Common myeloid progenitor, CD34-positive (primary cell): ENCODE measurements around the gene AGAP1.

Source experiments
- CTCF ChIA-PET: fragments of 350-600 bp; sonication (Branson Sonifier 250); formaldehyde crosslinking; loops from one replicate; lab custom pipeline; 2021; ENCODE audit warnings: antibody characterized with exemption; lab: Charles Lee
- POLR2A ChIA-PET: fragments of 350-600 bp; sonication (Branson Sonifier 250); formaldehyde crosslinking; loops from one replicate; lab custom pipeline; 2021; ENCODE audit warnings: antibody characterized with exemption; lab: Charles Lee
- DNase-seq, 3 donors: peaks; one replicate each; pipeline versions ENCODE4 v3.0.0 to v3.0.0-alpha.2; 2013
- H3K27ac ChIP-seq, 2 experiments: 1 replicate in 1 of 2; 2 replicates in 1 of 2; pipeline ENCODE4 v1.7.0; 2013; ENCODE audit warnings: inconsistent platforms in 2 of 2, low read length in 2 of 2, mild to moderate bottlenecking in 2 of 2, low read depth in 1 of 2, moderate library complexity in 1 of 2; ENCODE audit not compliant: severe bottlenecking in 2 of 2, insufficient read depth in 1 of 2, poor library complexity in 1 of 2
- H3K27me3 ChIP-seq, 5 experiments: replicated peaks in 2 of 5; 1 replicate in 3 of 5; 2 replicates in 2 of 5; pipeline versions ENCODE4 v1.6.1 to v1.7.0; 2013; ENCODE audit warnings: low read length in 4 of 5, mild to moderate bottlenecking in 2 of 5, moderate library complexity in 2 of 5, inconsistent platforms in 1 of 5; ENCODE audit not compliant: insufficient read depth in 5 of 5, control insufficient read depth in 4 of 5
- H3K36me3 ChIP-seq, 4 experiments: 1 replicate in 2 of 4; 2 replicates in 2 of 4; pipeline versions ENCODE4 v1.6.1 to v1.7.0; 2013; ENCODE audit warnings: low read length in 3 of 4, control low read depth in 1 of 4, mild to moderate bottlenecking in 1 of 4; ENCODE audit not compliant: control insufficient read depth in 4 of 4, insufficient read depth in 4 of 4
- H3K4me1 ChIP-seq, 4 experiments: 1 replicate in 3 of 4; 2 replicates in 1 of 4; pipeline versions ENCODE4 v1.6.1 to v1.7.1; 2013; ENCODE audit warnings: low read length in 3 of 4, mild to moderate bottlenecking in 3 of 4, control low read depth in 1 of 4, inconsistent platforms in 1 of 4, moderate library complexity in 1 of 4; ENCODE audit not compliant: control insufficient read depth in 4 of 4, insufficient read depth in 4 of 4; ENCODE audit errors: control extremely low read depth in 1 of 4
- H3K4me3 ChIP-seq, 7 experiments: 1 replicate in 4 of 7; 2 replicates in 3 of 7; pipeline versions ENCODE4 v1.5.1 to v1.7.0; 2013; ENCODE audit warnings: mild to moderate bottlenecking in 7 of 7, low read length in 6 of 7, moderate library complexity in 6 of 7, inconsistent platforms in 2 of 7, low read depth in 2 of 7, control low read depth in 1 of 7; ENCODE audit not compliant: insufficient read depth in 4 of 7, control insufficient read depth in 1 of 7; ENCODE audit errors: extremely low read depth in 1 of 7
- H3K9me3 ChIP-seq, 5 experiments: 1 replicate in 4 of 5; 2 replicates in 1 of 5; pipeline versions ENCODE4 v1.6.1 to v1.7.1; 2013; ENCODE audit warnings: low read length in 4 of 5, mild to moderate bottlenecking in 2 of 5, inconsistent platforms in 1 of 5, low read depth in 1 of 5, moderate library complexity in 1 of 5; ENCODE audit not compliant: control insufficient read depth in 4 of 5, insufficient read depth in 2 of 5; ENCODE audit errors: control extremely low read depth in 1 of 5
- WGBS: methylation state at CpG from one replicate; pipeline ENCODE4 v1.1.5; 2013; ENCODE audit not compliant: insufficient coverage; 5-methylcytosine and 5-hydroxymethylcytosine counted together

The AGAP1 gene

GRCh38 chr2:236078297-236079255 lies 584.7 kb downstream of the AGAP1 start:
- Histone ChIP-seq H3K27me3 (peaks cover 0 to 3% (median 2%) of the 10 kb centered on the region in 5 experiments), H3K36me3 (no peaks in the 10 kb centered on the region), H3K4me1 (no peaks in the 10 kb centered on the region), H3K4me3 (no peak overlapping the region), H3K27ac (no peak overlapping the region), H3K9me3 (peaks cover 0 to 4% (median 0%) of the 10 kb centered on the region in 5 experiments)
- ChIA-PET CTCF (no interaction called here), POLR2A (no interaction called here)
- no peak for DNase-seq
- WGBS: 91% methylated on average over 12 of the region's 14 CpGs

- Histone ChIP-seq H3K9me3 (peaks cover 0 to 4% (median 0%) of the 10 kb centered on the region in 5 experiments), H3K4me3 (no peak overlapping the region), H3K27ac (no peak overlapping the region), H3K4me1 (no peaks in the 10 kb centered on the region), H3K27me3 (peaks cover 0 to 8% (median 2%) of the 10 kb centered on the region in 5 experiments), H3K36me3 (no peaks in the 10 kb centered on the region)
- DNase-seq: no peak
- CTCF ChIA-PET: interaction anchor here (0.6 kb wide), 1 partner anchor 413 kb away, joined by 3 read pairs; no protein-coding TSS in a partner anchor
- 100% methylated on average over 3 of the region's 3 CpGs for WGBS
- POLR2A ChIA-PET: no interaction called here
These were observed 586.6 kb downstream of the AGAP1 start for GRCh38 chr2:236080412-236080811.

DNA sequence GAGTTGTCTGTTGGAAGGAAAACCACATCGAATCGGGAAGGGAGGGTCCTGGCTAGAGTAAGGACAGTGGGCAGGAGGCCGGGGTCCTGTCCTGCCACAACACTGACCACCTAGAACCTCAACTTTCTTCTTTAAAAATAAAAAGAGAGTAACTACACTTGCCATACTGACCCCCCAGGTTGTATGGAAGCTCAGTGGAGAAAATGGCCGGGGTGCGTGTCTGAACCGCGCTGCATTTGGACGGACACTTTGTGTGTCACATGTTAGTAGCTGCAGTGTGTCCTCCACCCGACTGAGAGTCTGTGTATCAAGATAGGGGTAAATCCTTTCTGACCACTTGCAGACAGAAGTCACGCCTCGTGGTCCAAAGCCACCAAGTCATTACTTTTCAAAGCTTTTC lies 587.3 kb downstream of the AGAP1 start:
- H3K4me1 ChIP-seq: no peaks in the 10 kb centered on the region
- CTCF ChIA-PET: no interaction called here

DNA sequence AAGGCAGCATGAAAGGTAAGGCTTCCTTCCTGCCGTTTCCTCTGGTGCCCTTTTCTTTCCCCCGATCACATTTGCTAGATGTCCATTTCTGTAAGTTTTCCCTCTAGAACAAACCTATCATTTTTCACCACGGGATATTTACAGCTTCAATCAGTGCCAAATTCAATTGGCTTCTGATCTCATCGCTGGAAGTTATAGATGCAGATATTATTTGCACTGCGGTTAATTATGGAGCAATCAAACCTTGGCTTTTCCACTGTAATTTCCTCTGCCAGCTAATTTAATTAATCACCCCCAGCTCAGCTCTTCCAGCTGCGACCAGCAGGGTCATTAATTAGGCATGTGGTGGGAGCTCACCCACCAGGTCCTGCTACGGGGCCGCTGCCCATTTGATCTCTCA lies 588.2 kb downstream of the AGAP1 start:
- POLR2A ChIA-PET: no interaction called here
- no peak overlapping the region for H3K4me3 ChIP-seq
- 89% methylated on average over 4 of the region's 8 CpGs for WGBS

More for the DNA sequence above, 587.3 kb downstream of the AGAP1 start:
- no peak for DNase-seq
- Histone ChIP-seq H3K4me3 (no peak overlapping the region), H3K36me3 (no peaks in the 10 kb centered on the region), H3K27ac (no peak overlapping the region), H3K27me3 (peaks cover 0 to 6% (median 2%) of the 10 kb centered on the region in 5 experiments), H3K9me3 (peaks cover 0 to 4% (median 0%) of the 10 kb centered on the region in 5 experiments)
- 100% methylated on average over 6 of the region's 11 CpGs for WGBS
- POLR2A ChIA-PET: no interaction called here

GRCh38 chr2:236083934-236084333 lies 590.1 kb downstream of the AGAP1 start:
- ChIA-PET POLR2A (no interaction called here), CTCF (no interaction called here)
- Histone ChIP-seq H3K36me3 (no peaks in the 10 kb centered on the region), H3K4me1 (no peaks in the 10 kb centered on the region), H3K27ac (no peak overlapping the region), H3K4me3 (no peak overlapping the region), H3K9me3 (peaks cover 0 to 4% (median 0%) of the 10 kb centered on the region in 5 experiments), H3K27me3 (peaks cover 0 to 11% (median 2%) of the 10 kb centered on the region in 5 experiments)
- no peak for DNase-seq
- 30% methylated on average over 5 of the region's 8 CpGs for WGBS

More for the DNA sequence above, 588.2 kb downstream of the AGAP1 start:
- DNase-seq: no peak
- Histone ChIP-seq H3K27me3 (peaks cover 0 to 6% (median 2%) of the 10 kb centered on the region in 5 experiments), H3K27ac (no peak overlapping the region), H3K4me1 (no peaks in the 10 kb centered on the region), H3K36me3 (no peaks in the 10 kb centered on the region), H3K9me3 (peaks cover 0 to 4% (median 0%) of the 10 kb centered on the region in 5 experiments)
- CTCF ChIA-PET: no interaction called here

- CTCF ChIA-PET: no interaction called here
- DNase-seq: no peak
- H3K36me3 ChIP-seq: no peaks in the 10 kb centered on the region
These were observed 591.4 kb downstream of the AGAP1 start for GRCh38 chr2:236085211-236085610.

GRCh38 chr2:236085647-236086046 lies 591.8 kb downstream of the AGAP1 start:
- Histone ChIP-seq H3K36me3 (no peaks in the 10 kb centered on the region), H3K4me3 (no peak overlapping the region), H3K27ac (no peak overlapping the region), H3K9me3 (peaks cover 0 to under 1% (median 0%) of the 10 kb centered on the region in 5 experiments), H3K4me1 (no peaks in the 10 kb centered on the region), H3K27me3 (peaks cover 0 to 21% (median 2%) of the 10 kb centered on the region in 5 experiments)
- ChIA-PET POLR2A (no interaction called here), CTCF (no interaction called here)
- DNase-seq: no peak
- WGBS: 96% methylated on average over 7 of the region's 7 CpGs

More at GRCh38 chr2:236085211-236085610, 591.4 kb downstream of the AGAP1 start:
- no peaks in the 10 kb centered on the region for H3K4me1 ChIP-seq
- H3K27ac ChIP-seq: no peak overlapping the region
- H3K9me3 ChIP-seq: peaks cover 0 to 4% (median 0%) of the 10 kb centered on the region in 5 experiments
- H3K4me3 ChIP-seq: no peak overlapping the region
- no CpG with 5 or more reads among the region's 2 CpGs for WGBS
- POLR2A ChIA-PET: no interaction called here
- peaks cover 0 to 18% (median 2%) of the 10 kb centered on the region in 5 experiments for H3K27me3 ChIP-seq
